ACC112 (cell line): ENCODE results near the gene DDX31.

Experiments used
- H2AFZ ChIP-seq: fragments of 200-600 bp; sonication (generic); one replicate; pipeline ENCODE4 v1.6.0; 2017; ENCODE audit warnings: antibody characterized with exemption, low read length; ENCODE audit not compliant: unreplicated experiment
- H3K27ac ChIP-seq: fragments of 200-600 bp; sonication (generic); 2 replicates; pipeline ENCODE4 v1.5.1; 2014; ENCODE audit warnings: low read depth, mild to moderate bottlenecking, antibody characterized with exemption, low read length, moderate library complexity
- H3K27me3 ChIP-seq: fragments of 200-600 bp; sonication (generic); 2 replicates; pipeline ENCODE4 v1.6.1; 2014; ENCODE audit warnings: mild to moderate bottlenecking, antibody characterized with exemption, low read length, moderate library complexity, mixed read lengths; ENCODE audit not compliant: insufficient read depth
- H3K36me3 ChIP-seq: fragments of 200-600 bp; sonication (generic); 2 replicates; pipeline ENCODE4 v1.6.1; 2016; ENCODE audit warnings: mild to moderate bottlenecking, antibody characterized with exemption, low read length, moderate library complexity, mixed read lengths; ENCODE audit not compliant: insufficient read depth
- H3K4me1 ChIP-seq: fragments of 200-600 bp; sonication (generic); one replicate; pipeline ENCODE4 v1.6.1; 2016; ENCODE audit warnings: low read length, mixed read lengths; ENCODE audit not compliant: insufficient read depth, unreplicated experiment, control insufficient read depth
- H3K4me3 ChIP-seq: fragments of 200-600 bp; sonication (generic); 2 replicates; pipeline ENCODE4 v1.5.1; 2014; ENCODE audit warnings: mild to moderate bottlenecking, low read depth, low read length
- H3K79me2 ChIP-seq: fragments of 200-600 bp; sonication (generic); one replicate; pipeline ENCODE4 v1.6.0; 2016; ENCODE audit warnings: low read length; ENCODE audit not compliant: control insufficient read depth, unreplicated experiment, insufficient read depth

DDX31 gene

GRCh38 chr9:132703336-132703735 is 33.6 kb upstream of the DDX31 start:
- H3K27ac ChIP-seq = no peak overlapping the region
- H3K36me3 ChIP-seq = no peaks in the 10 kb centered on the region
- no peaks in the 10 kb centered on the region for H3K79me2 ChIP-seq
- H3K4me3 ChIP-seq = no peak overlapping the region
- no peaks in the 10 kb centered on the region for H3K4me1 ChIP-seq
- peak overlapping the region; percentile 25 for H2AFZ ChIP-seq
- peaks cover 6% of the 10 kb centered on the region; the same call in 1 of the 2 replicates for H3K27me3 ChIP-seq

GRCh38 chr9:132702254-132702653 is 32.5 kb upstream of the DDX31 start:
- H3K79me2 ChIP-seq = no peaks in the 10 kb centered on the region
- H3K4me3 ChIP-seq = no peak overlapping the region
- H3K27ac ChIP-seq = no peak overlapping the region
- peaks cover 6% of the 10 kb centered on the region; the same call in 1 of the 2 replicates for H3K27me3 ChIP-seq
- no peaks in the 10 kb centered on the region for H3K36me3 ChIP-seq
- no peaks in the 10 kb centered on the region for H3K4me1 ChIP-seq
- no peak overlapping the region for H2AFZ ChIP-seq

GRCh38 chr9:132699956-132700355 is 30.2 kb upstream of the DDX31 start:
- Histone ChIP-seq H3K4me3 (no peak overlapping the region), H2AFZ (no peak overlapping the region), H3K27me3 (no peaks in the 10 kb centered on the region), H3K4me1 (no peaks in the 10 kb centered on the region), H3K27ac (no peak overlapping the region), H3K36me3 (no peaks in the 10 kb centered on the region), H3K79me2 (no peaks in the 10 kb centered on the region)

- H3K36me3 ChIP-seq = no peaks in the 10 kb centered on the region
- H3K4me3 ChIP-seq = no peak overlapping the region
- no peak overlapping the region for H3K27ac ChIP-seq
Measured at GRCh38 chr9:132698989-132699388, 29.2 kb upstream of the DDX31 start.

GRCh38 chr9:132697230-132697629 is 27.4 kb upstream of the DDX31 start:
- no peaks in the 10 kb centered on the region for H3K79me2 ChIP-seq
- H2AFZ ChIP-seq = no peak overlapping the region
- H3K27me3 ChIP-seq = no peaks in the 10 kb centered on the region
- peaks cover 16% of the 10 kb centered on the region; the same call in 1 of the 2 replicates for H3K36me3 ChIP-seq
- H3K27ac ChIP-seq = no peak overlapping the region
- no peak overlapping the region for H3K4me3 ChIP-seq
- no peaks in the 10 kb centered on the region for H3K4me1 ChIP-seq

More at GRCh38 chr9:132698989-132699388, 29.2 kb upstream of the DDX31 start:
- H3K27me3 ChIP-seq = no peaks in the 10 kb centered on the region
- no peaks in the 10 kb centered on the region for H3K4me1 ChIP-seq
- H3K79me2 ChIP-seq = no peaks in the 10 kb centered on the region
- H2AFZ ChIP-seq = no peak overlapping the region

GRCh38 chr9:132694144-132694543 is 24.4 kb upstream of the DDX31 start:
- Histone ChIP-seq H3K36me3 (peaks cover 40% of the 10 kb centered on the region), H2AFZ (no peak overlapping the region), H3K79me2 (no peaks in the 10 kb centered on the region), H3K4me3 (no peak overlapping the region), H3K4me1 (no peaks in the 10 kb centered on the region), H3K27me3 (no peaks in the 10 kb centered on the region), H3K27ac (no peak overlapping the region)

GRCh38 chr9:132690696-132691095 is 20.9 kb upstream of the DDX31 start:
- H3K36me3 ChIP-seq = peaks cover 60% of the 10 kb centered on the region
- H3K4me1 ChIP-seq = no peaks in the 10 kb centered on the region
- H2AFZ ChIP-seq = no peak overlapping the region
- no peaks in the 10 kb centered on the region for H3K27me3 ChIP-seq
- H3K4me3 ChIP-seq = no peak overlapping the region
- no peak overlapping the region for H3K27ac ChIP-seq
- no peaks in the 10 kb centered on the region for H3K79me2 ChIP-seq

GRCh38 chr9:132683873-132684272 is 14.1 kb upstream of the DDX31 start:
- no peak overlapping the region for H3K4me3 ChIP-seq
- H3K4me1 ChIP-seq = no peaks in the 10 kb centered on the region
- H3K36me3 ChIP-seq = peaks cover 36% of the 10 kb centered on the region
- H3K27ac ChIP-seq = no peak overlapping the region
- H3K79me2 ChIP-seq = peaks cover 38% of the 10 kb centered on the region
- no peaks in the 10 kb centered on the region for H3K27me3 ChIP-seq
- H2AFZ ChIP-seq = no peak overlapping the region

- no peaks in the 10 kb centered on the region for H3K4me1 ChIP-seq
- H3K36me3 ChIP-seq = peaks cover 30% of the 10 kb centered on the region
- H3K79me2 ChIP-seq = peaks cover 61% of the 10 kb centered on the region
Measured at GRCh38 chr9:132681561-132681960, 11.8 kb upstream of the DDX31 start.

GRCh38 chr9:132679946-132680625 is 10.3 kb upstream of the DDX31 start:
- peaks cover 74% of the 10 kb centered on the region for H3K79me2 ChIP-seq
- no peaks in the 10 kb centered on the region for H3K27me3 ChIP-seq
- H3K27ac ChIP-seq = no peak overlapping the region
- H2AFZ ChIP-seq = no peak overlapping the region
- peaks cover 23% of the 10 kb centered on the region for H3K36me3 ChIP-seq
- no peak overlapping the region for H3K4me3 ChIP-seq
- no peaks in the 10 kb centered on the region for H3K4me1 ChIP-seq

More at GRCh38 chr9:132681561-132681960, 11.8 kb upstream of the DDX31 start:
- Histone ChIP-seq H3K27me3 (no peaks in the 10 kb centered on the region), H3K27ac (no peak overlapping the region), H2AFZ (no peak overlapping the region), H3K4me3 (no peak overlapping the region)

GRCh38 chr9:132677976-132678375 is 8.2 kb upstream of the DDX31 start:
- Histone ChIP-seq H3K27me3 (no peaks in the 10 kb centered on the region), H3K4me1 (peaks cover 14% of the 10 kb centered on the region), H3K4me3 (no peak overlapping the region), H2AFZ (no peak overlapping the region), H3K27ac (no peak overlapping the region), H3K79me2 (peaks cover 95% of the 10 kb centered on the region), H3K36me3 (peaks cover 23% of the 10 kb centered on the region)
